GM18951 (cell line): ENCODE data around the gene PASK.
"Not testable (repeated sequence)": the region's sequence is repeated elsewhere in the genome, so short reads cannot be mapped to it uniquely, and the experiment has no call there.

Source experiments
- POLR2A ChIP-seq: IDR thresholded peaks from 4 replicates; pipeline ENCODE4 v1.6.1; 2011; ENCODE audit warnings: mild to moderate bottlenecking; ENCODE audit not compliant: insufficient read length, insufficient read depth; ENCODE audit errors: extremely low read depth
- in situ Hi-C: fragments of 300-500 bp; cut with MboI; formaldehyde crosslinking; loops from one replicate; pipeline ENCODE4 v1.12.0; 2022; ENCODE audit warnings: low sequenced_read_pairs, mixed read lengths, inconsistent platforms; ENCODE audit not compliant: unreplicated experiment

PASK gene

GRCh38 chr2:241148891-241149674 is at the start of gene PASK:
PASK (minus strand) TSS chr2:241149472; CDS start chr2:241143032, 6,440 bp downstream.
- TF ChIP-seq POLR2A = peak; percentile 49
- in situ Hi-C loops = no loop called here

- TF ChIP-seq POLR2A = no peak
- in situ Hi-C loops = no loop called here
Measured at GRCh38 chr2:241198381-241199279, 49.4 kb upstream of the PASK start.

GRCh38 chr2:241197947-241198346 is 48.7 kb upstream of the PASK start:
- in situ Hi-C loops = no loop called here
- TF ChIP-seq POLR2A = no peak

GRCh38 chr2:241197246-241197645 is 48.0 kb upstream of the PASK start:
- in situ Hi-C loops = not testable (repeated sequence)

- in situ Hi-C loops = no loop called here
- no peak for TF ChIP-seq POLR2A
Measured at GRCh38 chr2:241195506-241196130, 46.3 kb upstream of the PASK start.

- in situ Hi-C loops = no loop called here
- no peak for TF ChIP-seq POLR2A
Measured at GRCh38 chr2:241194811-241195210, 45.5 kb upstream of the PASK start.

- TF ChIP-seq POLR2A = no peak
- in situ Hi-C loops = no loop called here
Measured at GRCh38 chr2:241193271-241193670, 44.0 kb upstream of the PASK start.

GRCh38 chr2:241191081-241191480 is 41.8 kb upstream of the PASK start:
- no peak for TF ChIP-seq POLR2A
- in situ Hi-C loops = no loop called here

GRCh38 chr2:241190291-241190981 is 41.2 kb upstream of the PASK start:
- TF ChIP-seq POLR2A = no peak
- in situ Hi-C loops = no loop called here

- in situ Hi-C loops = no loop called here
- no peak for TF ChIP-seq POLR2A
Measured at GRCh38 chr2:241189856-241190201, 40.6 kb upstream of the PASK start.

- in situ Hi-C loops = no loop called here
- no peak for TF ChIP-seq POLR2A
Measured at GRCh38 chr2:241189093-241189855, 40.0 kb upstream of the PASK start.

- in situ Hi-C loops = no loop called here
- TF ChIP-seq POLR2A = no peak
Measured at GRCh38 chr2:241188361-241189092, 39.3 kb upstream of the PASK start, which contains the start of gene ANO7. ANO7 (plus strand) TSS chr2:241188677; CDS start chr2:241190064, 1,387 bp downstream.
